Ovary (tissue), 3 donors: ENCODE results near the gene TRIB2.
"Not testable (repeated sequence)": the region's sequence is repeated elsewhere in the genome, so short reads cannot be mapped to it uniquely, and the experiment has no call there.

ENCODE experiments used
- EP300 ChIP-seq: sonication (generic); formaldehyde crosslinking; IDR thresholded peaks from one replicate; pipeline ENCODE4 v1.6.1; 2017; ENCODE audit warnings: antibody characterized with exemption
- POLR2A ChIP-seq: fragments of 450-650 bp; IDR thresholded peaks from one replicate; pipeline ENCODE4 v1.6.1; 2017; ENCODE audit warnings: antibody characterized with exemption, mild to moderate bottlenecking, moderate library complexity
- TF ChIP-seq, protein P1 (sequence below), 3 donors: fragments of 450-650 bp in 2 of 3; fragments of 200-600 bp in 1 of 3; IDR thresholded peaks; one replicate each; pipeline versions ENCODE4 v1.5.1 to v1.8.0; 2016 to 2022; ENCODE audit warnings: antibody characterized with exemption in 3 of 3, mild to moderate bottlenecking in 1 of 3
- donor health status: DM: no; HTN: no; CAD: no.

DNA sequence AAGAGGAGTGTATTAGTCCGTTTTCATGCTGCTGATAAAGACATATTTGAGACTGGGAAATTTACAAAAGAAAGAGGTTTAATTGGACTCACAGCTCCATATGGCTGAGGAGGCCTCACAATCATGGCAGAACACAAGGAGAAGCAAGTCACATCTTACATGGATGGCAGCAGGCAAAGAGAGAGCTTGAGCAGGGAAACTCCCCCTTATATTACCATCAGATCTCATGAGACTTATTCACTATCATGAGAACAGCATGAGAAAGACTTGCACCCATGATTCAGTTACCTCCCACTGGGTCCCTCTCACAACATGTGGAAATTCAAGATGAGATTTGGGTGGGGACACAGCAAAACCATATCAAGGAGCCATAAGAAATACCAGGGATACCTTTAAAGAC, 36.6 kb upstream of the TRIB2 start:
- TF ChIP-seq POLR2A, EP300: not testable (repeated sequence)
- TF ChIP-seq, protein P1, sequence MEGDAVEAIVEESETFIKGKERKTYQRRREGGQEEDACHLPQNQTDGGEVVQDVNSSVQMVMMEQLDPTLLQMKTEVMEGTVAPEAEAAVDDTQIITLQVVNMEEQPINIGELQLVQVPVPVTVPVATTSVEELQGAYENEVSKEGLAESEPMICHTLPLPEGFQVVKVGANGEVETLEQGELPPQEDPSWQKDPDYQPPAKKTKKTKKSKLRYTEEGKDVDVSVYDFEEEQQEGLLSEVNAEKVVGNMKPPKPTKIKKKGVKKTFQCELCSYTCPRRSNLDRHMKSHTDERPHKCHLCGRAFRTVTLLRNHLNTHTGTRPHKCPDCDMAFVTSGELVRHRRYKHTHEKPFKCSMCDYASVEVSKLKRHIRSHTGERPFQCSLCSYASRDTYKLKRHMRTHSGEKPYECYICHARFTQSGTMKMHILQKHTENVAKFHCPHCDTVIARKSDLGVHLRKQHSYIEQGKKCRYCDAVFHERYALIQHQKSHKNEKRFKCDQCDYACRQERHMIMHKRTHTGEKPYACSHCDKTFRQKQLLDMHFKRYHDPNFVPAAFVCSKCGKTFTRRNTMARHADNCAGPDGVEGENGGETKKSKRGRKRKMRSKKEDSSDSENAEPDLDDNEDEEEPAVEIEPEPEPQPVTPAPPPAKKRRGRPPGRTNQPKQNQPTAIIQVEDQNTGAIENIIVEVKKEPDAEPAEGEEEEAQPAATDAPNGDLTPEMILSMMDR (IDR thresholded peaks at IDR 0.05) = not testable (repeated sequence)
